OCI-LY3 (cell line): Measurements from ENCODE around the gene ATP6V0A1.

Experiments
- EZH2phosphoT487 ChIP-seq: fragments of 200-600 bp; shearing (Covaris generic); IDR thresholded peaks from 2 replicates; pipeline ENCODE4 v1.6.1; 2018; ENCODE audit warnings: antibody characterized with exemption, mixed run types, low read depth
- TF ChIP-seq, protein P1 (sequence below): fragments of 200-600, 300-600 bp; sonication (generic); IDR thresholded peaks from 2 replicates; pipeline ENCODE4 v1.5.1; 2014; ENCODE audit warnings: antibody characterized with exemption, low read length, low read depth

DNA sequence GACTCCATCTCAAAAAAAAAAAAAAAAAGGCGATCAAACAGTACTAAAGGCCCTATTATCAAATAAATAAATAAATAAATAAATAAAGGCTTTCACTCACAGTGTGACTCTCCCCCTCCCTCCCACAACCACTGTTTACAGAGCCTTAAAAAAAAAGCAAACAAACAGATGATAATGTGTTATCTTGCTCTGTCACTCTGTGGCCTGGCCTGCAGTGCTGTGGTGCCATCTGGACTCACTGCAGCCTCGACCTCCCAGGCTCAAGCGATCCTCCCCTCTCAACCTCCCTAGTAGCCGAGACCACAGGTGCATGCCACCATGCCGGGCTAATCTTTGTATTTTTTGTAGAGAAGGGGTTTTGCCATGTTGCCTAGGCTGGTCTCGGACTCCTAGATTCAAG is 69.3 kb downstream of the ATP6V0A1 start:
- TF ChIP-seq, protein P1, sequence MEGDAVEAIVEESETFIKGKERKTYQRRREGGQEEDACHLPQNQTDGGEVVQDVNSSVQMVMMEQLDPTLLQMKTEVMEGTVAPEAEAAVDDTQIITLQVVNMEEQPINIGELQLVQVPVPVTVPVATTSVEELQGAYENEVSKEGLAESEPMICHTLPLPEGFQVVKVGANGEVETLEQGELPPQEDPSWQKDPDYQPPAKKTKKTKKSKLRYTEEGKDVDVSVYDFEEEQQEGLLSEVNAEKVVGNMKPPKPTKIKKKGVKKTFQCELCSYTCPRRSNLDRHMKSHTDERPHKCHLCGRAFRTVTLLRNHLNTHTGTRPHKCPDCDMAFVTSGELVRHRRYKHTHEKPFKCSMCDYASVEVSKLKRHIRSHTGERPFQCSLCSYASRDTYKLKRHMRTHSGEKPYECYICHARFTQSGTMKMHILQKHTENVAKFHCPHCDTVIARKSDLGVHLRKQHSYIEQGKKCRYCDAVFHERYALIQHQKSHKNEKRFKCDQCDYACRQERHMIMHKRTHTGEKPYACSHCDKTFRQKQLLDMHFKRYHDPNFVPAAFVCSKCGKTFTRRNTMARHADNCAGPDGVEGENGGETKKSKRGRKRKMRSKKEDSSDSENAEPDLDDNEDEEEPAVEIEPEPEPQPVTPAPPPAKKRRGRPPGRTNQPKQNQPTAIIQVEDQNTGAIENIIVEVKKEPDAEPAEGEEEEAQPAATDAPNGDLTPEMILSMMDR: no peak
- TF ChIP-seq EZH2phosphoT487: no peak
